ENCODE results near the gene SMAD6.

The SMAD6 gene

GRCh38 chr15:66760097-66760967 is 58.3 kb downstream of the SMAD6 start:
- no peak for DNase-seq (ENCODE audit: low read depth)

DNA sequence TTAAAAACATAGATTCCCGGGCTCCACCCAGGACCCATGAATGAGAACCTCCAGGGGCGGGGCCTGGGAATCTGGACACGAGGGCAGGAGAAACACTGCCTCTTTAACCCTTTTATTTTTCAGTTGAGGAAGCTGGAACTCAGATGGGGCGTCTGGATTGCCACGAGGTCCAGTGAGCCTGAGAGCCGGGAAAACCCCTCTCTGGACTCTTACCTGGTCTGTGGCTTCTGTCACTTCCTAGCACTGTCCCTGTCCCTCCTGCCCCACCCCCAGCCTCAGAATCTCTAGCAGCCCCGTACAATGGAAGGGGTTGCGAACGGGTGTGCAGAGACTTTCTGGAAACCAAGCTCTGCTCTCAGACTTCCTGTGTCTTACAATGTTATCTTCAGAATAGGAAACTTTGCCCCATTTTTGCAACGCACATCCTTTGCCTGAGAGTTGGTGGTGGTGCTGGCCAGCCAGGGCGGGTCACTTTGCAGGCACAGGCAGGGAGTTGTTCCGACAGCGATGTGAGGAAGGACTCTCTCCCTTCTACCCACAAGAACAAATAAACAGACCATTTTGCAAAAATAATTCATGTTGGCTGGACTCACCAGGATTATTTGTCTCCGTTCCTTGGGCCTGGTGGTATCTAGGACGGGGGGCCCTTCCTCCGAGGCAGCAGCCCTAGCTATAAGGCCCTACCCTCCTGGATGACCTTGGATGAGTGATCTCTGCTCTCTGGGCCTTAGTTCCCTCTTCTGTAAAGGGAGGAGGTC is 59.1 kb downstream of the SMAD6 start:
- no peak for DNase-seq (ENCODE audit: low read depth)

DNA sequence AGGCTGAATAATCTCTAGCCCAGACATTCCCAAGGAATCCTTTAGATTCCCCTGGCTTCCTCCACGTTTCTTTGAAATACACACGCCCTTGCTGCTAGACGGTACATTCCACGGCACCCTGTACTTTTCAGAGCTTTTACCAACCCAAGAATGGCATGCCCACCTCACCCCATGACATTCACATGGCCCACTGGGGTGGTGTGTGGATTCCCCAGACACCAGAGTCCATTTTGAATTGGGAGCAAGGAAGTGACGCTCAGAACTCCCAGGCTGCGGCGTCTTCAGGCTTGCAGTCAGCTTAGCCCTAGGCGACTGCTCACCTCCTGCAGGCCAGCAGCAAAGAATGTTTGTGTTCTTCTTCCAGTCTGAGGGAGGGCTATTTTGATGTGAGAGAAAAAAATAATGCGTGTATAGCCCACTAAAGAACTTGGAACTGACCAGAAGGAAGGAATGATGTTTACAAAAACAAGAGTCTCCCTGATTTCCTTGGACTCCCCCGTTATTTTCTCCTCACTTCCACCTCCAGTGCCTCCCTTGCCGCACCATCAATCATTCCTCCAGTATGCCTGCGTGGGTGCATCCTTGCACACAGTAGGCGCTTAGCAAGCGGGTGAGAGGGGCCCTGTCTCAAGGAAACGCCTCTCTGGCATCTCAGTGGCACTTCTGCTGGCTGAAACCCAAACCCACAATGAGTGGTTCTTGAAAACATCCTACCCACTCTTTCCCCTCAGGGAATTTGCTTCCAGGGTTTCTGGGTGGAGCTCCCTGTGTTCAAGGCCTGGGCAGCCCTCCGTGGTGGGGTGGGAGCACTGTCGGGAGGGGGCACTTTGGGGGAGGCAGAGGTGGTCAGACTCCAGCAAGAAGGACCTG is 59.9 kb downstream of the SMAD6 start:
- peak; percentile 21 for DNase-seq (ENCODE audit: low read depth)

- DNase-seq (ENCODE audit: low read depth): no peak
Measured at GRCh38 chr15:66763186-66764071, 61.4 kb downstream of the SMAD6 start.

GRCh38 chr15:66764072-66764786 is 62.2 kb downstream of the SMAD6 start:
- no peak for DNase-seq (ENCODE audit: low read depth)

GRCh38 chr15:66765478-66766281 is 63.6 kb downstream of the SMAD6 start:
- DNase-seq (ENCODE audit: low read depth): no peak

DNA sequence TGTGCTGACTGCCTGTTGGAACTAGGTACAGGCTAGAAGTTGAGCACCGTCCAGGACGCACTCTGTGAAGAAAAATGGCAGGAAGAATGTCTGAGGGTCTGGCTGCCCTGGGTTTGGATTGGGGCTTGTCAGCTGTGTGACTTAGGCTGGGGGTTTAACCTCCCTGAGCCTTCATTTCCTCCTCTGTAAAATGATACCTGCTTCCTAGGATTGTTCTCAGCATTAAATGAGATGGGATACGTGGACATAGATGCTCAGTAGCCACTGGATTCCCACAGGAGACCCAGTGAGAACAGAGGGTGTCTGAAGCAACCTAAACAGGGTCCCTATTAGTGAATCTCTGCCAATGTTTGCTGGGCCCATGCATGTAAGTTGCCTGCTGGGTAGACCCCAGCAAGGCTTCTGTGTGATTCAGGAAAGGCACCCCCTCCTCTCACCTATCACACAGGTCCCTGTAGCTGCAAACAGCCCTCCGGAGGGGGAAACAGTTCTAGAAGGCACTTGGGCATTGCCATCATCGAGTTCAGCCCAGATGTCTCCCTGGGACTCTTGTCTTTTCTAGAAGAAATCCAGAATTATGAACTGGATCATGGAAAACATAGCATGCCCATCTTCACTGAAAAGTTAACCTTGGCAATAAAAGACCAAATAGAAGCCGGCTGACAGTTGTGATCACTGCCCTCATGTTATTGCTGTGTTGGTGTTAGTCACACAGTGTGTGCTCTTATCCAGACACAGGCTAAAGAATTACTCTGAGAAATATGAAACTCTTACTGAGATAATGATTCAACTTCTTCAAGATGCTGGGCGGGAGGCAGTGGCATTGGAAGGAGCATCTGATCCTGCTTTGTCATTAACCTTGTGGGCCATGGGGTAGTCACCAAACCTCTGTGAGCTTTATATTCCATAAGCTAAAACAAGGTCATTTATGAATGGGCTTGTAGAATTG is 64.5 kb downstream of the SMAD6 start:
- DNase-seq (ENCODE audit: low read depth): no peak

DNA sequence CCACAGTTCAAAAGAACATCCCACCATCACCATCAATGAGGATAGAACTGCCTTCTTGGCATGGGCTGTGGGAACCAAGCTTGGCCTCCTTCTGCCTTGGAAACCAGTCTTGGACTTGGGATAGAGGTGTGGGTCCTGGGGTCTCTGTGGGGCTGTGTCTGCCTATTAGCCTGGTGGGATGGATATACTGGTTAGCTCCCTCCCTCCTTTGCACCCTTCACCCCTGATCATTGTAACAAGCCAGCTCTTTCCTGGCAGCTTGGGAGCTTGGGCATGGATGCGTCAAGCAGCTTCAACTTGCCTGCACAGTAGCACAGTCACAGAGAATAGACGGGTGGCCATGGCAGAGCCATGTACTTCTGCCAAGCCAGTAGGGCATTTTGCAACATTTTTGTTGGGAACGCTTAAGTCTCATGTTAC is 65.2 kb downstream of the SMAD6 start:
- no peak for DNase-seq (ENCODE audit: low read depth)

DNA sequence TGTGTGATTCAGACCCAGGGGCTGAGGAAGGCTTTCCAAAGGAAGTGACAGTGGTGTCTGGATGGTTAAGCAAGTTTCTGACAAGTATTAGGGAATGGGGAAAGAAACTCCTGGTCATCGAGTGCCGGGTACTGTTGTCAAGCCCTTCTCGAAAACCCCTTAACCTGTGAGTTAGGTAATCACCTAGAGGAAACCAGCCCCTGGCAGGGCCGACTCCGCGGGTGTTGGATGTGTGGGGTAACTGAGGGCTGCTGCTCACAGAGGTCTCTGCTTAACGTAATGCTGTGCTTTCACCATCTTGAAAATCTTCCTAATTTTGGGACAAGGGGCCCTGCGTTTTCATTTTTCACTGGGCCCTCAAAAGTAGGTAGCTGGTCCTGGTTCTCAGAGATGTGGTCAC is 67.0 kb downstream of the SMAD6 start:
- DNase-seq (ENCODE audit: low read depth): no peak

DNA sequence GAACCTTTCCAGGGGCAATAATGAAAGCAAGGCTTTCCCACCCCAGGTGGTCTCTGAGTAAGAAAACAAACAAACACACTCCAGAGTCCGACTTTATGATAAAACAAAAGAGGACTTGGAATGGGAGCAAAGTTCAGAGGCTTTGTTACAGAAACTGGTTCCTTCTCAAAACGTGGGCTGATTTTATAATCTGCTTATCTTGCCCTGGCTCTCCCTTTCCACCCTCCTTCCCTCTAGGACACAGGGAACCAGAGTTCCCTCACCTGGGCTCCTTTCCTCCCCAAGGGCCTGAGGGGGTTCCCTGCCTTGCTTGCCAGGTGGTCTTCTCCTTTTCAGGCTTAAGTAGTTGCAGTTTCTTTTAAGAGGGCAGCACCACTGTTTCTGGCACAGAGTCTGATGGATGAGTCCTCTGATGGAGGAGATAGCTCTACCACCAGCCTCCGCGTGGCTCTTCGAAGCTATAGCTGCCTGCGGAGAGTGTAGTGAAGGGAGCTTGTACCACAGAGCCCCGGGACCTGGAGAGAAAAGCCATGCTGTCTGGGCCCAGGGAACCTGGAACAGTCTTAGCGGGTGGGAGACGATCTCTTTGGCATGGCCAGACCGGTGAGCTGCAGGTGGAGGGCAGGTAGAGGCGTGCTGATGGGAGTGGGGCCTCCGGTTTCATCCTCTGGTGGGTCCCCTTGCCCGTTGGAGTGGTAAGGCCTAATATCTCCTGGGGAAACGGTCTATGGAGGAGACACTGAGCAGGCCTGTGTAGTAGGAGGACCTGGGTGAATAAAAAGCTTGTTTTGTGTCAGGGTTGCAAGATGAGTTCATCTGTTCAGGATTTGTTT is 68.7 kb downstream of the SMAD6 start:
- DNase-seq (ENCODE audit: low read depth): no peak

DNA sequence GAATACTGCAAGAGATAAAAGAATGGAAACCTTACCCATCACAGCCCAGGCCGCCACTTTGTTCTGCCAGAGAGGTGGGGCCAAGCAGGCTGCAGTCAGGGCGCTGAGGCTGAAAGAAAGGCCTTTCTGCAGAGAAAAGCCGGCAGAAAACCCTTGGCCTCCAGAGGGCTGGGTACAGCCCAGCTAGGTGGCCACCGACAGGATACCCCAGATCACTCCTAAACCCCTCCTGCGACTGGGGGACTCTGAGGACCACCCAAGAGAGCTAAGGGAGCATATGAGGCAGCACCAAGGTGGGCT is 69.3 kb downstream of the SMAD6 start:
- DNase-seq (ENCODE audit: low read depth): no peak

GRCh38 chr15:66772604-66773128 is 70.6 kb downstream of the SMAD6 start:
- no peak for DNase-seq (ENCODE audit: low read depth)

DNA sequence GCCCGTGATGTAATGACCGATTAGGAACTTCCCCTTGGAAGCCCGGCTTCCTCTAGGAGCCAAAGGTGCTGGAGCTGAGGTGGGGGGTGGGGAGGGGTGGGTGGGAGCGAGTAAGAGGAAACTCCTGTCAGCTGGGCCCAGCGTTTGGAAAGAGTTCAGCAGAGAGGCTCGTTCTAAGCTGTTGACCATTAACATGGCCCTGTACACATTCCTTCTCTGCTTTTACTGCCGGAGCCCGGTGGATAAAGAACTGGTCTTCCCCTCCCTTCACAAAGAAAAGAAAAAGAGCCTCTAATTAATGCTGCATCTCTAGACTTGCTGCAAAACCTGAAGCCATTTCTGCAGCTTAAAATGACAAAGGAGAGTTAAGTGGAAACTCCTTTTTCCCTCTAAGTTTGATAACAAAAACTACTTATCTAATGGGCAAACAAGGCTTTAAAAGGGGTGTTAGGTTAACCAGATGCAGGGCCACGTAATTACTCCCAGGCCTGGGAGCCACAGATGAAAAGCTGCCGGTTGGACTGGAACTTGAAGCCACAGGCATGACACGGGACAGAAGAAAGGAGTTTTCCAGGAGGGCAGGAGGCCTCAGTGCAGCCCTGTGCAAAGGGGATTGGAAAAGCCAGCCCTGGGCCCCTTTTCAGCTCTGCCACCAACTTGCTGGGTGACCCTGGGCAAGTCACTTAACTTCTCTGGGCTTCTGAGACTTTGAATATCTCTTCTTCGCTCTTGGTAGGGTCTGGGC is 71.3 kb downstream of the SMAD6 start:
- no peak for DNase-seq (ENCODE audit: low read depth)

DNA sequence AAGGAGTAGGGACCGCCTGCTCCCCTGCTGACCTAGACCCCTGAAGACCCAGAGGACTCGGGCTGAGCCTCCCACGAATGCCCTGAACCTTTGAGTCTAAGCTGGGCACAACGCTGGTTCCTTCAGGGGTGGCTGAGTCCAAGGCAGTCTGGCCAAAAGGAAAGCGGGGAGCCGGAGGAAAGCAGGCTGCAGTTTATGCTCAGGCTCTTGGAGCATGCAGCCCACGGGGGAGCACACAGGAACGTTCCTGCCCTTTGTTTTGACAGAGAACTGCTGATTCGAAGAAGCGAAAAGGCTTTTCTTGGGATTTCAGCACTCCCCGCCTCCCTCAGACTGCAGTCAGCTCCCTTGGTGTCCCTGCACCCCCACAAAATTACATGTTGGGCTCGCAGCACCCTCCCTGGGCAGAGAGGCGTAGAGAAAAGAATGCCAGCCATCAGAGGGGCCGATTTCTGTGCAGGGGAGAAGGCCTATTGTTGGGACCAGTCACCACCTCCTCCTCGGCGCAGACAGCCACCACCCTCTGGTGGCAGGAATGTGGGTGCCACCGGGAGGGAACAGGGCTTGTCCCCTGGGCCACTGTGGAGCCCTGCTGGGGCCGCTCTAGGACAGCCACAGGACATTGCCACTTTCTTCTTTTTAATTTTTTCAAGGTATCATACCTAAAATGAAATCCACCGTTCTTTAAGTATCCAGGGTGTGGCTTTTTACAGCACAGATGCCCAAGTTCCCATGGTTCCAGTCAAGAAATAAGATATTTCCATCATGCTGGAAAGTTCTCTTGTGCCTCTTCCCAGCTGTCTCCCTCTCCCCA is 72.2 kb downstream of the SMAD6 start:
- peak; percentile 60 for DNase-seq (ENCODE audit: low read depth)

DNA sequence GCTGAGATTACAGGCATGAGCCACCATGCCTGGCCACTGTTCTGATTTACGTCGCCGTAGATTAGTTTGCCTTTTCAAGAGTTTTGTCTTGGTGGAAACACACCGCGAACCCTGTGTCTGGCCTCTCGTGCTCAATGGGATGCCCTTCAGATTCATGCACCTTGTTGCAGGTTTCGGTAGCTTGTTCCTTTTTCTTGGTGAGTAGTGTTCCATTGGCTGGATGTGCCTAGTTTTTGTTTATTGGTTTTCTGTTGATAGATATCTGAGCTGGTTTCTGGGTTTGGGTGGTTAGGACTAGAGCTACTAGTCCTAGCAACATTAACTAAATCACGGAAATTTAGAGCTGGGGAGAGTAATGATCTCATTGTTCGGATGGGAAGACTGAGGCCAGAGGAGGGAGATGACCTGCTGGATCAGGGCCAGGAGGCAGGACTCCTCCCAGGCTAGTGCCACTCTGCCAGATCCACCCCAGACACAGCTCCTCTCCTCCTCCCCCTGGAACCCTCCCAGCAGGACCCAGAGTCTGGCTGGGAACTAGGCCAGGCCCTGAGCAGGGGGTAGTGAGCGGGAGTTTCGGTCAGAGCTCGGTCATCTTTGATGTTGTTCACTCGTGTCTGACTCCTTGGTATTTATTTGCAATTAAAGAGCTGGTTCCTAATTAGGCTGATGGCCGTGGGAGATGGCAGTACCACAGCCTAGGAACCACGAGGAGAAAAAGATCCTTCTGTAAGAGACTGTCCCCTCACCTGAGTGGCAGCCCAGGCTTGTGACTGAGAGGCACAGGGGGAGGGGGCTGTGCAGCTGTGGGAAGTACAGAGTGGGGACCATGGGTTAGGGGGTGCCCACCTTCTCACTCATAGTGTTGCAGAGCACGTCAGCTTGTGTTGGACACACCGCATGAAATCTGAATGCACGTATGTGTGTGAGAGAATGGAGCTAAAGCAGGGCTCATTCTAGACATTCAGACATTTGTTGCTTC is 73.4 kb downstream of the SMAD6 start:
- DNase-seq (ENCODE audit: low read depth): peak; percentile 22

All from fibroblast of the conjunctiva (primary cell).